Stimulated activated CD4-positive, alpha-beta T cell treated with anti-CD3 and anti-CD28 coated beads, Interleukin-12 subunit alpha, Interleukin-12 subunit beta, amount 100 ng/mL, for 24 hours (primary cell): ENCODE measurements around the gene IL2RA.
"Not testable (repeated sequence)": the region's sequence is repeated elsewhere in the genome, so short reads cannot be mapped to it uniquely, and the experiment has no call there.

Source experiments
- DNase-seq, 2 experiments: peaks; one replicate each; pipeline ENCODE4 v3.0.0-alpha.2; 2020; ENCODE audit warnings: low read depth in 2 of 2

IL2RA gene

GRCh38 chr10:6058682-6059475 lies 3.3 kb downstream of the IL2RA start:
- DNase-seq = no peak

- DNase-seq = no peak
Measured at GRCh38 chr10:6056411-6057135, 5.6 kb downstream of the IL2RA start.

GRCh38 chr10:6055929-6056328 lies 6.2 kb downstream of the IL2RA start:
- DNase-seq = no peak

- DNase-seq = no peak
Measured at GRCh38 chr10:6054884-6055283, 7.3 kb downstream of the IL2RA start.

- no peak for DNase-seq
Measured at GRCh38 chr10:6053816-6054631, 8.1 kb downstream of the IL2RA start.

- no peak for DNase-seq
Measured at GRCh38 chr10:6053303-6053702, 8.9 kb downstream of the IL2RA start.

- DNase-seq = peak; percentile 74 to 79
Measured at GRCh38 chr10:6052247-6053221, 9.6 kb downstream of the IL2RA start.

GRCh38 chr10:6050801-6051445 lies 11.2 kb downstream of the IL2RA start:
- peak; percentile 81 to 89 for DNase-seq

GRCh38 chr10:6049031-6049400 lies 13.2 kb downstream of the IL2RA start:
- no peak for DNase-seq

GRCh38 chr10:6048281-6049030 lies 13.7 kb downstream of the IL2RA start:
- no peak for DNase-seq

- DNase-seq = no peak
Measured at GRCh38 chr10:6047847-6048246, 14.3 kb downstream of the IL2RA start.

GRCh38 chr10:6046773-6047611 lies 15.2 kb downstream of the IL2RA start:
- DNase-seq = no peak

- DNase-seq = no peak
Measured at GRCh38 chr10:6045878-6046772, 16.0 kb downstream of the IL2RA start.

- no peak for DNase-seq
Measured at GRCh38 chr10:6045314-6045848, 16.8 kb downstream of the IL2RA start.

- DNase-seq = no peak
Measured at GRCh38 chr10:6044751-6045313, 17.3 kb downstream of the IL2RA start.

- DNase-seq = no peak
Measured at GRCh38 chr10:6044060-6044459, 18.1 kb downstream of the IL2RA start.

- not testable (repeated sequence) for DNase-seq
Measured at GRCh38 chr10:6043377-6043776, 18.8 kb downstream of the IL2RA start.
